Measurements from ENCODE around the gene KPNA1.

- TF ChIP-seq CTCF (conservative IDR thresholded peaks at IDR 0.05; ENCODE audit: low read depth, low read length) (no peak), EZH2 (IDR thresholded peaks at IDR 0.05; ENCODE audit: low read length, unreplicated experiment) (no peak)
Observed at GRCh38 chr3:122464659-122465058, 50.1 kb downstream of the KPNA1 start.

Measured in PC-3 (cell line).